Measurements from ENCODE around the gene CAPN5. TPM values are rescaled to one million over a fixed set of nuclear protein-coding genes. Genes with fewer than 3 reads are reported as not detected.

Gene CAPN5
- total and polyA plus RNA-seq, 2 experiments from 2014 or later: 18.3 to 22.4 TPM

DNA sequence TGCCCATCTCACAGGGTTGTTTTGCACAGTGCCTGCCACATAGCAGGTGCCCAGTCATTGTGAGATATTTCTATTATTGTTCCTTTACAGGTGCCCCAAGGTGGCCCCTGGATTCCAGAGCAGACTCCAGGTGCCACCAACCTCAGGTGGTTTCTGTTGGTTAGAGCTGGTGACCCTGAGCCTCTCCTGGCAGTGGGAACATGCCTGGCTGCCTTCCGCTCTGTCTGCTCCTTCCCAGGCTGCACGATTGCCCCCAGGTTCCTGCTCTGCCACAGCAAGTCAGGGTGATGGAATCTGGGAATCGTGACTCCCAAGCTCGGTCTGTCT lies 23.2 kb downstream of the CAPN5 start:
- no peaks in the 10 kb centered on the region for H3K27me3 ChIP-seq (replicated peaks; ENCODE audit: insufficient read depth)
- DNase-seq: no peak
- no peak overlapping the region for H3K4me2 ChIP-seq (ENCODE audit: unreplicated experiment)
- no peak for TF ChIP-seq EZH2phosphoT487 (IDR thresholded peaks at IDR 0.05; ENCODE audit: insufficient read depth, low read depth)
- no peak for TF ChIP-seq EZH2 (IDR thresholded peaks at IDR 0.05; ENCODE audit: insufficient read depth, poor library complexity, severe bottlenecking)
- no peaks in the 10 kb centered on the region for H3K9me2 ChIP-seq (ENCODE audit: insufficient read depth)
- H3K9ac ChIP-seq: no peak overlapping the region
- in situ Hi-C loops (cut with MboI): no loop called here
- WGBS, 2 experiments (ENCODE audit: low coverage in 1 of 2, low lambda C conversion rate in 2 of 2, missing lambda C conversion rate in 2 of 2): 61 to 70% methylated on average over 4 of the region's 4 CpGs
- H2AFZ ChIP-seq: no peak overlapping the region
- H3K79me2 ChIP-seq (ENCODE audit: insufficient read depth): no peaks in the 10 kb centered on the region
- no peaks in the 10 kb centered on the region for H3K9me3 ChIP-seq (ENCODE audit: low read depth)
- H3K4me3 ChIP-seq: no peak overlapping the region
- H3K36me3 ChIP-seq (ENCODE audit: low read depth): no peaks in the 10 kb centered on the region
- no peak overlapping the region for H3K27ac ChIP-seq
- H3F3A ChIP-seq (ENCODE audit: insufficient read depth): no peaks in the 10 kb centered on the region
- no peaks in the 10 kb centered on the region for H4K20me1 ChIP-seq (ENCODE audit: insufficient read depth)
- H3K4me1 ChIP-seq (ENCODE audit: insufficient read depth): no peaks in the 10 kb centered on the region

- Histone ChIP-seq H3F3A (ENCODE audit: insufficient read depth) (no peaks in the 10 kb centered on the region), H3K27me3 (replicated peaks; ENCODE audit: insufficient read depth) (no peaks in the 10 kb centered on the region)
Observed at GRCh38 chr11:77090373-77091111, 23.8 kb downstream of the CAPN5 start.

DNA sequence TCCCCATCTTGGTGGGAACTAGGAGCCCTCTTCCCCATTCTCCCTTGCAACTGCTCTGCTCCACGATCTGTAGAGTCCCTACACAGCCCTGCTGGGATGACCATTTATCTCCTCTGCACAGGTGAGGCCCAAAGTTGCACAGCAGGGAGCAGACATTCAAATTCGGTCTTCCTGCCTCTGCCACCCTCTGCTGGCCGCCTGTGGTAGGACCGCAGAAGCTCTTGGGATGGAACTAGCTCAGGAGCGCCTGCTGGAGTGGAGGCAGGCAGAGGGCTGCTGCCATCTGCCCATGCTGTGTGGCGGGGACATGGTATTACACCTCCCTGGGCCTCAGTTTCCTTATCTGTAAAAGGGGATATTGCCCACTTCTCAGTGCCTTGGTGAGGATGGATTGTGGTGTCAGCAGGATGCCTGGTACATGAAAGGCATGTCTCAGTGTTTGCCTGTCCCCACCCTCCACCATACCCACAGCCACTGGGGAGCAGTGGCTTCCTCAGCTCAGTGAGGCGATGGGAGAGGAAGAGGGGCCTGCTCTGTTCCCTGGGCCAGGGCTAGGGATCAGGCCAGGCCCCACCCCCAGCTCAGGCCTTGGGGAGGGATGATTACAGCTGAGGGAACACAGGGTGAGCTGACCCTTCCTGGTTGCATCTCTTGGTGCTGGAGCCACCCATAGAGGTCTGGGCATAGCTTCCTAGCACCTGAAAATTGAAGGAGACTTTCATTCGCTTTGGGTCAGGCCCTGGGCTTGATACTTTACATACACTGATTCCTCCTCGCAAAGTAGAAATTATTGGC lies 24.6 kb downstream of the CAPN5 start:
- Histone ChIP-seq H3F3A (ENCODE audit: insufficient read depth) (no peaks in the 10 kb centered on the region), H3K9me3 (ENCODE audit: low read depth) (no peaks in the 10 kb centered on the region), H3K4me3 (no peak overlapping the region), H3K36me3 (ENCODE audit: low read depth) (no peaks in the 10 kb centered on the region), H3K27ac (no peak overlapping the region), H3K9ac (no peak overlapping the region), H3K4me2 (ENCODE audit: unreplicated experiment) (no peak overlapping the region), H2AFZ (no peak overlapping the region), H3K79me2 (ENCODE audit: insufficient read depth) (no peaks in the 10 kb centered on the region), H3K27me3 (replicated peaks; ENCODE audit: insufficient read depth) (no peaks in the 10 kb centered on the region), H3K4me1 (ENCODE audit: insufficient read depth) (no peaks in the 10 kb centered on the region), H3K9me2 (ENCODE audit: insufficient read depth) (no peaks in the 10 kb centered on the region), H4K20me1 (ENCODE audit: insufficient read depth) (no peaks in the 10 kb centered on the region)
- in situ Hi-C loops (cut with MboI): no loop called here
- 31 to 32% methylated on average over 9 of the region's 9 CpGs for WGBS, 2 experiments (ENCODE audit: low coverage in 1 of 2, low lambda C conversion rate in 2 of 2, missing lambda C conversion rate in 2 of 2)
- DNase-seq: peak; percentile 82
- no peak for TF ChIP-seq EZH2 (IDR thresholded peaks at IDR 0.05; ENCODE audit: insufficient read depth, poor library complexity, severe bottlenecking)
- no peak for TF ChIP-seq EZH2phosphoT487 (IDR thresholded peaks at IDR 0.05; ENCODE audit: insufficient read depth, low read depth)

More at GRCh38 chr11:77090373-77091111, 23.8 kb downstream of the CAPN5 start:
- Histone ChIP-seq H3K27ac (no peak overlapping the region), H3K9ac (no peak overlapping the region), H3K4me2 (ENCODE audit: unreplicated experiment) (no peak overlapping the region), H3K9me2 (ENCODE audit: insufficient read depth) (no peaks in the 10 kb centered on the region), H3K4me1 (ENCODE audit: insufficient read depth) (no peaks in the 10 kb centered on the region), H3K9me3 (ENCODE audit: low read depth) (no peaks in the 10 kb centered on the region), H4K20me1 (ENCODE audit: insufficient read depth) (no peaks in the 10 kb centered on the region), H2AFZ (no peak overlapping the region), H3K79me2 (ENCODE audit: insufficient read depth) (no peaks in the 10 kb centered on the region), H3K4me3 (no peak overlapping the region), H3K36me3 (ENCODE audit: low read depth) (no peaks in the 10 kb centered on the region)
- DNase-seq: no peak
- no peak for TF ChIP-seq EZH2 (IDR thresholded peaks at IDR 0.05; ENCODE audit: insufficient read depth, poor library complexity, severe bottlenecking)
- TF ChIP-seq EZH2phosphoT487 (IDR thresholded peaks at IDR 0.05; ENCODE audit: insufficient read depth, low read depth): no peak
- in situ Hi-C loops (cut with MboI): no loop called here
- 73 to 75% methylated on average over 13 of the region's 13 CpGs for WGBS, 2 experiments (ENCODE audit: low coverage in 1 of 2, low lambda C conversion rate in 2 of 2, missing lambda C conversion rate in 2 of 2)

GRCh38 chr11:77092382-77092781 lies 25.6 kb downstream of the CAPN5 start:
- H3K9me2 ChIP-seq (ENCODE audit: insufficient read depth): no peaks in the 10 kb centered on the region
- H3K79me2 ChIP-seq (ENCODE audit: insufficient read depth): no peaks in the 10 kb centered on the region
- in situ Hi-C loops (cut with MboI): no loop called here
- H3K36me3 ChIP-seq (ENCODE audit: low read depth): no peaks in the 10 kb centered on the region
- no peaks in the 10 kb centered on the region for H3K9me3 ChIP-seq (ENCODE audit: low read depth)
- 67 to 71% methylated on average over 7 of the region's 7 CpGs for WGBS, 2 experiments (ENCODE audit: low coverage in 1 of 2, low lambda C conversion rate in 2 of 2, missing lambda C conversion rate in 2 of 2)
- no peaks in the 10 kb centered on the region for H3K4me1 ChIP-seq (ENCODE audit: insufficient read depth)
- no peaks in the 10 kb centered on the region for H3K27me3 ChIP-seq (replicated peaks; ENCODE audit: insufficient read depth)
- H3K4me3 ChIP-seq: no peak overlapping the region
- H3K9ac ChIP-seq: no peak overlapping the region
- no peaks in the 10 kb centered on the region for H4K20me1 ChIP-seq (ENCODE audit: insufficient read depth)
- H3F3A ChIP-seq (ENCODE audit: insufficient read depth): no peaks in the 10 kb centered on the region
- H3K27ac ChIP-seq: no peak overlapping the region
- DNase-seq: no peak
- no peak for TF ChIP-seq EZH2 (IDR thresholded peaks at IDR 0.05; ENCODE audit: insufficient read depth, poor library complexity, severe bottlenecking)
- no peak overlapping the region for H2AFZ ChIP-seq
- H3K4me2 ChIP-seq (ENCODE audit: unreplicated experiment): no peak overlapping the region
